ENCODE results near the gene CHI3L1. TPM values are rescaled to one million over a fixed set of nuclear protein-coding genes. Genes with fewer than 3 reads are reported as not detected.

The CHI3L1 gene
- polyA plus RNA-seq, 4 donors = 8.4 to 14.1 (median 10.8) TPM

DNA sequence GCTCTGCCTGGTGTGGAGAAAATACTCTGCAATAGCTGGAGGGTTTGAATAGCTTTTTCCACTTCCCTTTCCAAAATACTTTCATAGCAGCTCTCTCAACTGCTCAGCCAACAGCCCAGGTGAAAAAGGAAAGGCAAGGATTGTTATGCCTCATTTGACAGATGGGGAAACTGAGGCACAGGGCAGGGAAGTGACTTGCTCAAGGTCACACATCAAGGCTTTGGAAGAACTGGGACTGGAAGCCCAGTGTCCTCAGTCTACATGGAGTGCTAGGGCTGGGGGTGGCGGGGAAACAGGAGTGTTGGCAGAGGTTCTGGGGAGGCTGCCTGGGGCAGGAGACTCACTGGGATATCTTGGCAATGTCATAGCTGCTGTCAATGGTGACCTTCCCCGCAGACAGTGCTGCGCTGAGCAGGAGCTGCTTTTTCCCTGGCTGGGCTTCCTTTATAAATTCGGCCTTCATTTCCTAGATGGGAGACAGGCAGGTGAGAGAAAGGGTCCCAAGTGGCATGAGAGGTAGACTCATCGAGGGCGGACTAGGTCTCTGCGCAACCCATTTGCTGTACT is 4.0 kb downstream of the CHI3L1 start:
- DNase-seq (ENCODE audit: low read depth in 4 of 4, low spot score in 2 of 4) = no peak

DNA sequence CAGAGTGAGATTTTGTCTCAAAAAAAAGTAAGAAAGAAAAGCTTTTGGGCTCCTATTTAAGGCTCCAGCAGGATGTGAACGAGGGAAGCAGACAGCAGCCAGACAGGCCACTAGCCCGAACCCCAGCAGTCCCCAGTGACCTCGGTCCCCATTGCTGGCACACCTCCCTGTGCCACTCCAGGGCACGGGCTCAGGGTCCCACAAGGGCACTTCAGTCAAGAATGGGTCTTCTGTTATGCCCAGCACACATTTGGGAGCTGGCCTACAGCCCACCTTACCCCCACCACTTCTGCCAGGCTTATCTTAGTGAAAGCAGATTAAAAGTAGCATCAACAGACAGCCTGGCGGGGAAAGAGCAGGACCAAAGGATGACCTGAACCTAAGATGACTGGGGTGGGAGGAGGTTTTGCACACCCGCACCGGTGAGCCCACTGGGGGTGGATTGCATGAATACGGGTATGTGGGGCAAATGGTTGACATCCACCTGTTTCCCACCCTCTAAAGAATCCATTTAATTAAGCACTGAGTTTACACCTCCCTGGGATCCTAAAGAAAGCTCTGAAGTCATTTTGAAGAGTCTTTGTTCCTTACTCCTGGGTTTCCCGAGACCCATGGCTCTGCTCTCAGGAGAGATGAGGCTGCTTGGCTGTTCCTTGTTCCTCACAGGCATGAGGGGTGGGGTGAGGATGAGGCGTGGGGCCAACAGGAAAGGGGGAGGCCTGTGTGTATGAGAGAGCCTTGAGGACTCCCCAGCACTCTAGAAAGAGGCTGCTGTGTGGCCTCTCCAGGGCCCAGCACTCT is 4.7 kb downstream of the CHI3L1 start:
- DNase-seq (ENCODE audit: low read depth in 4 of 4, low spot score in 2 of 4) = no peak

DNA sequence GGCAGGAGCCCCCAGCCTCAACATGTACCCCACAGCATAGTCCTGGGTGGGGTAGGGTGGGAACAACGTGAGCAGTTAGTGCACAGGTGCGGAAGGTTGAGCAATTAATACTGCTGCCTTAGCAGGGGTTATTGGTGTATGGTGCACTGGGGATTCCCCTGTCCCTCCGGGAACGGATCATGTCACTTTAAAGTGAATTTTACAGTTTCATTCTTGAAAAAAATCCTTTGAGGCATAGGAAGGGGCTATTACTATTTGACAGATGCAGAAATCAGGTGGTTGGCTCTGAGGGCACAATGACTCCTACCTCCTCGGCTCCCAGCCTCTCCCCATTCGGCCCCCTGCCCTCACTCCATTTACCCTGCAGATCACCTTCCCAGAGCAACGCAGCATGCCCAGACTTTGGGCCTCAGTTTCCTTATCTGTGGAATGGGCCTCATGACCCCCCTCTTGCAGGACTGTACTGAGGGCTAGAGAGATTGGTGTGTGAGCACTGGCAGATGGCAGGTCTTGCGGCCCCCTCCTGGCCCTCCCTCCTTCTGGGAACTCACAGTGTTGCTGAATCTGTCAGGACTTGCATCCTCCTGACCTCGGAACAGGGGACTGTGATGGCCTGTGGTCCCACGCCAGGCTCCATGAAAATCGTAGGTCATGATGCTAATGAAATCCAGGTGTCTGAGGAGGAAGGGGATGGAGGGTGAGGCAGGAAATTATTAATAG is 5.7 kb downstream of the CHI3L1 start:
- DNase-seq (ENCODE audit: low read depth in 4 of 4, low spot score in 2 of 4) = no peak

DNA sequence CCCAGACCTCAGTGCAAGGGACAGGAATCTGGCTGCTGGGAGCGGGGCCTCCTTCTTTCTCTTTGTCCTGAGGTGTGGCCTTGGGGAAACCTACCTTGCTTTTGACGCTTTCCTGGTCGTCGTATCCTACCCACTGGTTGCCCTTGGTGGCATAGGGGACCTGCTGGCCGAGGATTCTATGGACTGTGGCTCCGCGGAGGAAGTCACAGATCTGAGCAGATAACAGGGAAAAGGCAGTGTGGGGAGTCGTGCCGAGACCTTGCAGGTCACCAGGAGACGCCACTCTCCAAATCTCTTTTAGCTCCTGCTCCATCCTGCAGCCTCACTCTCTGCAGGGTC is 6.9 kb downstream of the CHI3L1 start:
- no peak for DNase-seq (ENCODE audit: low read depth in 4 of 4, low spot score in 2 of 4)

DNA sequence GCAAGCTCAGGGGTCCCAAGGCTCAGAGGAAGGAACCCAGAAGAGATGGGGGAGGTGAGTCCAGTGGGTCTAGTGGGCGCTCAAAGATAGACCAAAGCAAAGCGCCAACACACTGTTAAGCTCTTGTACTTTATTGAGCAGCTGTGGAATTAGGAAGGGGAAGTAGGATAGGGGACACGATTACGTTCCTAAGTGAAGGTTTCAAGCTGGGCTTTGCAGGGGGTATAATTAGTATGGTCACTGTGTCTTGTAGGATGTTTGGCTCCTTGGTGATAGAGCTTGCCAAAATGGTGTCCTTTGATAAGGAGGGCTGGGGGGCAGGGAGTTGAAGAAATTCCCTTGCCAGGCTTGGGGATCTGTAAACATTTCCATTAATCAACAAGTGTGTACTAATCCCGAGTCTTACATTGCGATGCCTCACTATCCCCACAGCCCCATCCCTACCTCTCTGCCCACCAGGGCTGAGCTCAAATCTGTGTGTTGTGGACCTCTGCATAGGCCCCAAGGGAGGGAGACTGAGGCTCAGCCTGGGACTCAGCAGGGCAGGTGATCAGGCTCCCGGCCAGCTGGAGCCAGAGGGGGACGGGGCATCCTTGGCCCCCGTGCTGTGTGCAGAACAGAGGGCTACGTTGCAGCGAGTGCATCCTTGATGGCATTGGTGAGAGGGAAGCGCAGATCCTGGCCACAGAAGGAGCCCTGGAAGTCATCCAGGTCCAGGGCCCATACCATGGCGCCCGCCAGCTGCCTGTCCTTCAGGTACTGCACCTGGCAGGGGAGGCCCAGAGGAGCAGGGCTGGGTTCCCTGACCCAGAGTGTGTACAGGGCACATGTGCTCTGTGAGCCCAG is 7.5 kb downstream of the CHI3L1 start:
- no peak for DNase-seq (ENCODE audit: low read depth in 4 of 4, low spot score in 2 of 4)

DNA sequence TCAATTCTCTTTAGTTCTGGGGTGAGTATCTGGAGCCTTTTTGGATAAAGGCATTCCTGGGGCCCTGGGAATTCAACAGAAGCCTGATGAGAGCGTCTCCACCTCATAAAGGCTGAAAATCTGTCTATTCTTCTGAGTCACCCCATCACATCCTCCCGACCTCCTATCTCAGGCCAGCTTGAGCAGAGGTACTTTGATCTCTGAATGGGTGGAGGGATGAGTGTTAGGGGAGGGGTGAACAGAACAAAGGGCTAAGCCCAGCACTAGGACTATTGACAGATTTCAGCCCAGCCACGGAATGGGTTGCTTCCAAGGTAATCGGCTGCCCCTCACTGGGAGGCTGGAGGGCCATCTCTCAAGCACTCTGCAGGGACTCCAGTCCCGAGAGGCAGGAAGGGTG is 8.4 kb downstream of the CHI3L1 start:
- DNase-seq (ENCODE audit: low read depth in 4 of 4, low spot score in 2 of 4) = no peak

DNA sequence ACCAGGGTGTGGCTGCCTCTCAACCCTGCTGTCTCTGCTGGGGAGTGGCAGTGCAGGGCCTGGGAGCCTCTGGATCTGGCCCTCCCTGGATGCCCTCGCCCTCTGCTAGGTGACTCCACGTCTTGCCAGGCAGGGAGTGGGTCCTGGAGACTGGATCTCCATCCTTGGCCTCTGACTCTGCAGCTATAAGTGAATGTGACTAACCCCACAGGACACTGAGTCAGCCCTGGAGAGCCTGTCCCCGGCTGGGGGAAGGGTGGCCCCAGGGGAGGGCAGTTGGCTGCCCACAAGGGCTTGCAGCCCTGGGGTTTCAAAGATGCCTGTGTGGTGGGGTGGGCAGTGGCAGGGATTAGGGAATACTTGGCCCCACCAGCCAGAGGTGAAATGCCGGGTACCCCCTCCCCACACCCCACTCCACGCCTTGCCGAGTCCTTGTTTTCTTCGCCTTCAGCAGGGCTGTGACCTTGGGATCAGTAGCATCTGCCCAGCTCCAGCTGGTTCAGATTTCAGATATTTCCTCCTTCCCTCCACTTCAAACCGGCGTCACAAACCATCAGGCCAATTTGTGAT is 8.9 kb downstream of the CHI3L1 start:
- DNase-seq (ENCODE audit: low read depth in 4 of 4, low spot score in 2 of 4) = no peak

DNA sequence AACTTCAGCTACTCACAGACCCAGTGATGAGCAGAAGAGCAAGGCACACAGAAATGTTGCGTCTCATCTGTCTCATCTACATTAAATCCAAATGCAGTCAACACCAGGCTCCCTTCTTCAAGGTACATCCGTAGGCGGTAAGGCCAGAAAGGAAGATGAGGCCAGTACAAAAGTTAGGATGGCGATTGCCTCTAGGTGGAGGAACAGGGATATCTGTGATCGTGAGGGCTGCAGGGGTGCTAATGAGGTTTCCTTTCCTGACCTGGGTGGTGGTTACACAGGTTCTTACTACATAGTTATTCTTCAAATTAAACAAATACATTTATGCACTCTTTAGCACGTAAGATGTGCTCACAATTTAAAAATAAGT is 9.5 kb downstream of the CHI3L1 start:
- no peak for DNase-seq (ENCODE audit: low read depth in 4 of 4, low spot score in 2 of 4)

DNA sequence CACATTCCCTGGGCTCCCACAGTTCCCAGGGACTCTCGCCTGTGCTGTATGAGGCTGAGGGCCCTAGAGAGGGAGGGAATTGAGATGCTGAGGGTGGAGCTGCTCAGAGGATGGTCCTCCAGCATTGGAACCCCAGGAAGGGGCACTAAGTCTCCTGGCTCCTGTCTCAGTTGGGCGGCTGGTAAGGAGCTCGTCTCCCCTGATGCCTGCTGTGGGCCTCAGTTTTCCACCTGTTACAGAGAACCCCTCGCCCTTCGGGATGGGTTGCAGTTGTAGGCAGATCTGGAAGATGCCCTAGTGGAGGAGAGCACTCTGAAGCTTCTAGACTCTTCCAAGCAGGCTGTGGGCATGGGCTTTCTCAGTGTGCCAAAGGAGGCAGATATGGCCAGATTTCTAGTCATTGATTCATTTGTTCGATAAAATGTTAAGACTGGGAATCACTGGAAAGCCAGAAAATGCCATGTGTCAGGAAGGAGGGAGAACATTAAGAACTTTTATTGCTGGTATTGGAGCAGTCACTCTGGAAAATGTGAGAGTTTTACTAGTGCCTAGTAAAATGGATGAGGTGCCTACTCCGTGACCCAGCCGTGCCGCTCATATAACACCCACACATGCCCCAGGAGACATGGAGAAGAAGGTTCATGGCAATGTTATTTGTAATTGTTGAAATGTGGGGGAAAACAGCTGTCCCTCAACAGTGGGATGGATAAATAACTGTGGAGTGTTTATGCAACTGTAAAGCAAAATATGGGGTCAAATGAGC is 10.1 kb downstream of the CHI3L1 start:
- no peak for DNase-seq (ENCODE audit: low read depth in 4 of 4, low spot score in 2 of 4)

DNA sequence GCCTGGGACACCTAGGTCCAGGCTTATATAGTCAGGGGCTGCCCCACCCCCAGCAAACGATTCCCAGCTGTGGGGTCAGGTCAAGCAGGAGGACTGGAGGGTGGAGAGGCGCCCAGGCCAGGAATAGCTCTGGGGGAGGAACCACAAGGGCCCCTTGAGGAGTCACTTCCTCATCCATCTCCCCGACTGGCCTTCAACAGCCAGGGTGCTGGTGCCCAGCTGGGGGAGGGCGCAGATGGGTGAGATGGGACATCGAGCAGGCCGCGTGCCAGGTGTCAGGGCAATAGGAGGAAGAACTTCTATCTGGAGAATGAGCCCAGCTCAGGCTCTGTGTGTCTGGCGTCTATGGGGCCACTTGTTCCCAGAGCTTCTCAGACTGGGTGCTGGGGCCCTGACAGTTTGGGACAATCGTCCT is 10.7 kb downstream of the CHI3L1 start:
- no peak for DNase-seq (ENCODE audit: low read depth in 4 of 4, low spot score in 2 of 4)

DNA sequence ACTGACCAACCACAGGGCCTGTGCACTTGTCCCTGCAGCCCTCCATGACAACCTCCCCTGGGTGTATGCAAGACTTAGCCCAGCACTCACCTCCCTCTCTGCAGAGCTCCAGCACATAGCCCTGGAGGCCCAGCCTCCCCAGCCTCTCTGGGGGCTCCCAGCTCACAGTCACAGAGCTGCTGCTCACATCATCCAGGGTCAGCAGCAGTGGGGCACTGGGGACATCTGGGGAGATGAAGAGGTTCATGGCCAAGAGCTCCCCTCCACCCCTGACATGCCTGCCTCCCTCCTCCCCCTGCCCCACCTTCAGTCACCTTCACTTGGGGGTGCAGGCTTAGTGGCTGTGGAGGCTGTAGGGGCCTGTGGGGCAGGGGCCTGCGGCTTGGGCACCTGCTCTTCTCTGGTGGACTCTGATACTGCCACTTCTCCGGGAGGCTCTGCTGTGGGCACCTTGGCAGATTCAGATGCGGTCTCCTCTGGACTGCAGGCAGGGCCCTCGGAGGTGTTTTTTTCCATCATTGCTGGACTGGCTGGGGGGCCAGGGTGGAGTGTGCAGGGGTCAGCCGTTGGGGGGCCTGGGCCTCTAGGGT is 11.2 kb downstream of the CHI3L1 start, which contains the start of gene MYBPH:
TSS of gene MYBPH (minus strand) at position 590 of the 590 bp plus-strand sequence. CDS start at position 519, 71 bp downstream.
- DNase-seq (ENCODE audit: low read depth in 4 of 4, low spot score in 2 of 4) = no peak

DNA sequence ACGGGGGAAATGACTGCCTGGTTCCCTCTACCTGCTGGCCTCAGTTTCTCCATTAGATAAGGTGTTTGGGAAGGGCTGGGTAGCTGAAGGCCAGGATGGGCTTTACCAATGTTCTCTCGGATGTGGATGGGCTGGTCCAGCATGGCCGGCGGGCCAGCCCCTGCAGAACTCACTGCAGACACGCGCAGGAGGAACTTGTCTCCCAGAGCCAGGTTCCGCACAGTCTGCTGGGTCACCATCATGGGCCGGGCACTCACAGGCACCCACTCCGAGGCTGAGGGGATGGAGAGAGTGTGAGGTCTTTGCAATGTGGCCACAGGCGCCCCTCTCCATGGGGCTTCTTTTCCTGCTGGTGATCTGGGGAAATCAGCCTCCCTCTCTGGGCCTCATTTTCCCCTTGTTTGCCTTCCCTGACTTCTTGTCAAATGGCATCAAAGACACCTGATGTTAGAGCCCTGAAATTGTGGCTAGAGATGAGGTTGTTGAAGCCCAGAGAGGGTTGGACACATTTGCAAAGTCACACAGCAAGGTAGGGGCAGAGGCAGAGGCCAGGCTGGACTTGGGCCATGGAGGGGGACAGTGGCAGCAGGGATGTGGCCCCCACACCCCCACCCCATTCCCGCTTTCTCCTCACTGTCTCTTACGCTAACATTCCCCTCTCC is 12.0 kb downstream of the CHI3L1 start:
- DNase-seq (ENCODE audit: low read depth in 4 of 4, low spot score in 2 of 4) = no peak

DNA sequence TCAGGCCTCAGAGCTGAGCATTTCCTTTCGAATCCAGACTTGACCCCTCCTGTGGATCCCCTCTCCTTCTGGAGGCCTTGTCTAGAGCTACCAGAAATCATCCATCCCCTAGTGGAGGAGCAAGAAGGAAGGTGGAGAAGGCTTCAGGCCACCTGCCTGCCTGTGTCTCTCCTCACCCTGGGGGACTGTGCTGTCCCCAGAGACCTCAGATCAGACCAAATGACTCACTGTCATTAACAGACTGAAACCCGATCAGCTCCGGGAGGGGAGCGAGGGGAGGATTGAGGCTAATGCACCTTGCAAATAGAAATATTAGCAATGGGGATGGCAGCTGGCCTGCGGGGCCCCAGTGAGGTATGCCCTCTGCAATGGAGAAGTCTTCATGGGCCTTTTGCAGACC is 12.9 kb downstream of the CHI3L1 start:
- no peak for DNase-seq (ENCODE audit: low read depth in 4 of 4, low spot score in 2 of 4)

DNA sequence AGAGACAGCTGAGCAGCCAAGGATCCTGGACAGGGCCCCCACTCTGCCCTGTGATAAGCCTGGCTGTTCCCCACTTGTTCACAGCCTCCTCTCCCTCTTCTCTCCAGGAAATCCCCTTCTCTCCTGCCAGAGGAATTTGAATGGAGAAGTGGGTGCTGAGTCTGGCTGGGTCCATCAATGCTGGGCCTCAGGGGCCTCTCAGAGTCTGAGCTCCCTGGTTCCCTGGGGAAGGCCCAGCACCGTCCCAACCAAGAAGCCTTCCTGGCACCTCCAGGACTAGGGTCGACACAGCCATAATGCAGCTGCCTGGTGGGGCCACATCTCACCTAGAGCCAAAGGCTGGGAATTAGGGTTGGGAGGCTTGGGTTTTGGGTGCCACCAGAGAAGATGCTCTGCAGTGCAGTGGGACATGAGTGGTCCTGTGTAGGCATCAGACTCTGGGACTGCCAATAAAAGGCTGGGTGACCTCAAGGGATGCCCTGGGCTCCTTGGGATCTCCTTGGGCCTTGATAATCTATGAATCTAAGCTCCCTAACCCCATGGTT is 13.4 kb downstream of the CHI3L1 start:
- DNase-seq (ENCODE audit: low read depth in 4 of 4, low spot score in 2 of 4) = no peak

DNA sequence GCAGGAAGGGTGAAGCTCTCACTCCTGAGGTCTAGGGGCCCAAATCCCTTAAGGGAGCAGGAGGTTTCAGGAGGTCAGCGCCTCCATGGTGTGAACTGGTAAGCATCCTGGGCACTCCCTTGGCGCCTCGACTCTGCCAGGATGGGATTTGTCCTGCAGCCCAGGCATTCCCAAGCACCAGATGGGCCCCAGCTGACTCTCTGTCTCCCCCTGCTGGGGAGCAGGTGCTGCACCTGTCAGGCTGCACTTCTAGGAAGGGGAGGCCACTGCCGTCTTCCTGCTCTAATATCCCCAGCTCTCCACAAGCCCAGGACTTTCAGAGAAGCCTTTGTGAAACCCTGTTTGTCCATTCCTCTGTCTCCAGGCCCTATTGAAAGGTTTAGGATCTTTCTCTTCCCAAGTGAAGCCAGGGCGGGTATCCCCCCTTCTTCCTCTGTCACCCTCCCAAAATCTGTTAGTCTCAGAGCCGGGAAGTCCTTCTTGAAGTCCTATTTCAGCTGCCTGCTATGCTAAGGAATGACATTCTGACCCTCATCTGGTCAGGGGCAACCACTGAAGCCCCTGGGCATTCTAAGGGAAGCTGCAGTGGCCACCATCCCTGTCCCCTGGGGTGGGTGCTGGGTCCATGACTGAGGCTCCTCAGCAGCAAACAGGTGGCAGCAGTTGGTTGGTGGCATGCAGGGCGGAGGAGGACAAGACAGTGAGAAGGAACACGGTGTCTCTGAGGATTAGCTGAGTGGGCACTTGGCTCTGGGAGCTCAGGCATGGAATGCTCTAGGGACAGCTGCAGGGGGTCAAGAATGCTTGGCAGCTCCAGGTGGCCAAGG is 14.1 kb downstream of the CHI3L1 start:
- no peak for DNase-seq (ENCODE audit: low read depth in 4 of 4, low spot score in 2 of 4)

DNA sequence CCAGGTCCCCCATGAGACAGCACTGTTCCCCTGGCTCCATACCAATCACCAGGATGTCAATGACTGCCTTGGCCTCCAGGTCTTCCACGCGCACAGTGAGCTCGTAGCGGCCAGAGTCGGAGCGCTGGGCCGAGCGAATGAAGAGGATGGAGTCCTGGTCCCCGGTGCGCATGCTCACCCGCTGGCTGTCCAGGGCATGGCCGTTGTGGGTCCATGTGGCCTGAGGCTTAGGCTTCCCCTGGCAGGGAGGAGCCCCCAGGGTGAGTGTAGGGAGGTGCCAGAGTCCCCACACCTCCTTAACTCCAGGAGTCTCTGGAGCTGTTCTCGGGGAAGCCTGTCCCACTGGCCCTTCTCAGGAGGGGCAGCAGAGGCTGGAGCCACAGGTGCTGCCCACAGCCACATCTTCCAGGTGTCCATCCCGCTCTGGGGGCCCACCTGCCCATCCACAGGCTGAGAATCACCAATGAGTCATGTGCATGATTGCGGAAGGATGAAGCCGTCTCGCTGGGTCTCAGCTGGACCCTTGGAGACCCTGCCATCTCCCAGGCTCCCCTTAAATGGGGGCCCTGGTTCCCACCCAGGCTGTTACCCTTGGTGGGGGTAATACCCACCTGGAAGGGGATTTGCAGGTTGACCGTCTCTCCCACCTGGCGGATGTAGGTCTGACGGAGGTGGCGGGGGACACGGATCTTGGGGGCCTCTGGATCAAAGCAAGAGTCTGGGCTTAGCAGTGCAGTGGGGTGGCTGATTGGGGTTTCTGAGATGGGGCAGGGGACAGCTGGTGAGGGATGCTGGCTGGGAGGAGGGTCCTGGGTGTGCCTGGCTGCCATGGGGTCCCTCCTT is 14.9 kb downstream of the CHI3L1 start:
- DNase-seq (ENCODE audit: low read depth in 4 of 4, low spot score in 2 of 4) = no peak

Measured in left renal cortex interstitium (tissue), 4 donors.